HepG2 (cell line): ENCODE data around the gene SLC45A2. TPM values are rescaled to one million over a fixed set of nuclear protein-coding genes. Genes with fewer than 3 reads are reported as not detected.

Experiments
- ATAC-seq: fragments of 200-7000 bp; cut with Tn5 transposase; 3 replicates; pipeline ENCODE4 v1.9.1; 2020; ENCODE audit warnings: mild to moderate bottlenecking, moderate library complexity
- BruUV-seq: library from RNA; stranded (reverse); fragments of 400-500 nt; replicated peaks from 2 replicates; lab custom pipeline; 2021; lab: Mats Ljungman, UMichigan
- CTCF ChIA-PET: fragments of 300-600 bp; formaldehyde crosslinking; extraction: SDS; loops from one replicate; lab custom pipeline; 2021; ENCODE audit warnings: low total read pairs, inconsistent platforms, low intra/inter-chr PET ratio; lab: Yijun Ruan, JAX
- POLR2A ChIA-PET: fragments of 350-600 bp; sonication (Branson Sonifier 250); formaldehyde crosslinking; loops from one replicate; lab custom pipeline; 2020; ENCODE audit warnings: antibody characterized with exemption, inconsistent platforms; lab: Yijun Ruan, JAX
- DNase-seq: peaks from one replicate; pipeline ENCODE4 v3.0.0-alpha.2; 2015; ENCODE audit warnings: low spot score
- FAIRE-seq: peaks from 3 replicates; lab custom pipeline; 2011; peaks lifted over from hg19 to GRCh38; lab: Jason Lieb, UNC
- H2AFZ ChIP-seq: one replicate; pipeline ENCODE4 v1.6.1; 2011; ENCODE audit warnings: low read length, inconsistent platforms
- H3K27ac ChIP-seq: fragments of 300-600 bp; 3 replicates; pipeline ENCODE4 v1.8.0; 2011; ENCODE audit warnings: mixed run types, mild to moderate bottlenecking, mixed read lengths, low read length, inconsistent platforms; ENCODE audit not compliant: insufficient read depth; ENCODE audit errors: extremely low read length
- H3K27me3 ChIP-seq, 2 experiments: fragments of 200-600 bp in 1 of 2; 2 replicates in 1 of 2; 3 replicates in 1 of 2; pipeline versions ENCODE4 v1.6.0 to v1.8.0; 2011; ENCODE audit warnings: low read length in 2 of 2, mild to moderate bottlenecking in 2 of 2, moderate library complexity in 2 of 2, inconsistent platforms in 1 of 2; ENCODE audit not compliant: insufficient read depth in 2 of 2, control insufficient read depth in 1 of 2
- H3K36me3 ChIP-seq, 2 experiments: fragments of 200-600 bp in 1 of 2; replicated peaks in 1 of 2; 2 replicates in 1 of 2; 3 replicates in 1 of 2; pipeline versions ENCODE4 v1.5.1 to v1.8.0; 2011; ENCODE audit warnings: low read length in 2 of 2, inconsistent platforms in 1 of 2; ENCODE audit not compliant: insufficient read depth in 2 of 2, control insufficient read depth in 1 of 2
- H3K4me1 ChIP-seq: 2 replicates; pipeline ENCODE4 v1.5.1; 2012; ENCODE audit warnings: low read length, inconsistent platforms; ENCODE audit not compliant: insufficient read depth
- H3K4me2 ChIP-seq: 2 replicates; pipeline ENCODE4 v1.6.0; 2011; ENCODE audit warnings: low read depth, low read length, inconsistent platforms
- H3K4me3 ChIP-seq, 3 experiments: fragments of 200-600 bp in 1 of 3; sonication (generic), shearing (Covaris generic) in 1 of 3; replicated peaks in 1 of 3; 2 replicates each; pipeline ENCODE4 v1.5.1; 2011 to 2016; ENCODE audit warnings: low read length in 3 of 3, inconsistent platforms in 2 of 3, low read depth in 2 of 3, mild to moderate bottlenecking in 2 of 3, control low read depth in 1 of 3, mixed read lengths in 1 of 3; ENCODE audit not compliant: insufficient read depth in 1 of 3
- H3K79me2 ChIP-seq: one replicate; pipeline ENCODE4 v1.6.1; 2011; ENCODE audit warnings: low read length, inconsistent platforms; ENCODE audit not compliant: insufficient read depth
- H3K9ac ChIP-seq: 2 replicates; pipeline ENCODE4 v1.6.0; 2011; ENCODE audit warnings: mild to moderate bottlenecking, low read depth, low read length, inconsistent platforms; ENCODE audit not compliant: insufficient read depth
- H3K9me3 ChIP-seq: 2 replicates; pipeline ENCODE4 v1.5.1; 2012; ENCODE audit warnings: mild to moderate bottlenecking, low read length
- H4K20me1 ChIP-seq: 2 replicates; pipeline ENCODE4 v1.6.0; 2011; ENCODE audit warnings: inconsistent platforms, mild to moderate bottlenecking, low read length, moderate library complexity; ENCODE audit not compliant: insufficient read depth
- FOXK1 ChIP-seq: sonication (generic); formaldehyde crosslinking; IDR thresholded peaks from 2 replicates; pipeline ENCODE4 v1.4.0; 2020; ENCODE audit warnings: low read depth, missing genetic modification reagents, borderline replicate concordance
- MAFF ChIP-seq: IDR thresholded peaks from 2 replicates; pipeline ENCODE4 v1.6.1; 2011; ENCODE audit warnings: low read depth, low read length, improper control_type of control experiment
- MAFK ChIP-seq, 2 experiments: IDR thresholded peaks in 1 of 2; conservative IDR thresholded peaks in 1 of 2; 2 replicates each; pipeline ENCODE4 v1.6.1; 2011; ENCODE audit warnings: improper control_type of control experiment in 2 of 2, low read length in 2 of 2
- NFIC ChIP-seq: IDR thresholded peaks from 2 replicates; pipeline ENCODE4 v1.6.1; 2012; ENCODE audit warnings: mild to moderate bottlenecking, low read length, inconsistent platforms
- WGBS: methylation state at CpG from one replicate; pipeline ENCODE4 v1.1.6; 2017; ENCODE audit warnings: low lambda C conversion rate; 5-methylcytosine and 5-hydroxymethylcytosine counted together
- in situ Hi-C: cut with HindIII; loops from 2 replicates; pipeline ENCODE4 v1.10.0; 2017; ENCODE audit warnings: low pct_unique_long_range_greater_than_20kb; ENCODE audit not compliant: extremely low pct_ligation_motif_present
- intact Hi-C: fragments of 100-400 bp; cut with micrococcal nuclease; formaldehyde crosslinking; loops from one replicate; pipeline ENCODE4 v1.10.0; 2022; ENCODE audit not compliant: unreplicated experiment
- polyA plus RNA-seq, 8 experiments: library from polyadenylated mRNA; depleted of rRNA in 3 of 8; stranded (reverse) in 7 of 8; unstranded in 1 of 8; fragments of >200 nt; fragmentation: Illumina TruSeq in 4 of 8; extraction: Trizol in 4 of 8; gene quantifications; 2 replicates each; pipeline versions ENCODE4 v1.2.1 to v1.2.3, GENCODE V29; 2011 to 2016; ENCODE audit warnings: low read depth in 4 of 8, missing spikeins in 1 of 8, mixed read lengths in 1 of 8; ENCODE audit not compliant: insufficient read depth in 1 of 8
- total RNA-seq, 5 experiments: library from RNA; depleted of rRNA; stranded (reverse); fragments of >200 nt; fragmentation: Illumina TruSeq; extraction: Trizol; gene quantifications; 2 replicates each; pipeline ENCODE4 v1.2.3, GENCODE V29; 2016; ENCODE audit warnings: low read depth in 1 of 5

The SLC45A2 gene
- total and polyA plus RNA-seq, 2 of the 13 experiments (the other 11 are each of a cell fraction or from before 2014, with no cell fraction given): 0.22 to 0.24 TPM

GRCh38 chr5:34001241-34001841, 16.8 kb upstream of the SLC45A2 start (continued):
- TF ChIP-seq FOXK1 (CRISPR knock-in tag): peak; percentile 42; the same call in 1 of the 2 replicates

- peaks cover 33% of the 10 kb centered on the region for H3K4me1 ChIP-seq
- ChIA-PET CTCF (no interaction called here), POLR2A (interaction anchor here (1.4 to 1.7 kb wide), 2 partner anchors 8 to 36 kb away, joined by 4 to 7 read pairs; no protein-coding TSS in a partner anchor)
- intact Hi-C loops (loop anchor here (10.0 kb wide), 1 partner anchor 465 kb away; no protein-coding TSS in a partner anchor), in situ Hi-C loops (loop anchor here (25.0 kb wide), 1 partner anchor 462 kb away; no protein-coding TSS in a partner anchor)
- no peaks in the 10 kb centered on the region for H3K9me3 ChIP-seq
- WGBS: 98% methylated on average over 4 of the region's 4 CpGs
- no peak overlapping the region for H3K4me3 ChIP-seq
- H3K9ac ChIP-seq: no peak overlapping the region
- H3K27me3 ChIP-seq: no peaks in the 10 kb centered on the region
- H2AFZ ChIP-seq: no peak overlapping the region
- H4K20me1 ChIP-seq: no peaks in the 10 kb centered on the region
- no peak overlapping the region for H3K4me2 ChIP-seq
- no peaks in the 10 kb centered on the region for H3K79me2 ChIP-seq
- peaks cover 7 to 32% of the 10 kb centered on the region in 2 experiments; a peak in 4 of 5 replicates for H3K36me3 ChIP-seq
- ATAC-seq (no peak), DNase-seq (no peak), FAIRE-seq (no peak)
- TF ChIP-seq NFIC (no peak), MAFF (peak; percentile 95), MAFK (conservative IDR thresholded peaks at IDR 0.05 in 1 of 2, IDR thresholded peaks at IDR 0.05 in 1 of 2; ENCODE audit: low read length in 2 of 2) (peak; percentile 95 to 97)
- no peak overlapping the region for H3K27ac ChIP-seq
- BruUV-seq: no TSS peak
Measured at GRCh38 chr5:33999978-34000377, 15.5 kb upstream of the SLC45A2 start.
